D721Med (cell line): Measurements from ENCODE around the gene COL24A1.

ENCODE experiments used
- DNase-seq: peaks from one replicate; pipeline ENCODE4 v3.0.0; 2011; ENCODE audit warnings: low spot score; ENCODE audit not compliant: insufficient read length
- FAIRE-seq: peaks from 2 replicates; lab custom pipeline; 2011; peaks lifted over from hg19 to GRCh38; lab: Jason Lieb, UNC
- CTCF ChIP-seq: IDR thresholded peaks from 2 replicates; pipeline ENCODE4 v1.5.1; 2012; ENCODE audit warnings: mild to moderate bottlenecking, control low read depth; ENCODE audit not compliant: insufficient read depth; ENCODE audit errors: missing control alignments

The COL24A1 gene

DNA sequence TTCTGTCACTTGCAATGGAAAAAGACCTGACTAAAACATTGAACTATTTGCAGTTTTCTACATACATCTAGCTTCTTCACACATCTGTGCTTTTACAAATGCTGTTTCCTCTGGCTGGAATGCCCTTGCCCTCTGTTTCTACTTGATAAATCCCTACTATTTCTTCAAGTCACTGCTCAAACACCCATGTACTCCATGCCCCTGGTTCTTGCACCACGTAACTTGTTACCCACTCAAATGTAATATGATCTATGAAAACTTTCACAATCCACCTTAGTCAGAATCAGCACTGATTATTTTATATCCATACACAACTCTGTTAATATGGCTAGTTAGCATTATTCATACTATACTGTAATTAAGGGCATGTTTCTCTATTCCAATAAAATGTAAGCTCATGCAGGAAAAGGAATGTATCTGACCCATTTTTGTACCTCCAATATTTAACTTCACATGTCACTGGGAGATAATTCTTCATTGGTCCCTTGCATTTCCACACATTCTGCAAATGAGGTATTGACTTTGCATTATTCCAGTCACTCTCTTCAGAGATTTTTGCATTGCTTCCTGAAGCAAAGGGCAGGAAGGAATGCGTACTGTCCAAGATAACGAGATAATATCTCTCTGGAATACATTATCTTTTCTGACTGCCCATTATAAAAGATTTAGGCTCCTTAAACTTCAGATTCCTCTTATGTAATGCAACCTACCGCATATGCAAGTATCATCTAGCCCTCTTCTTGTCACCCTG lies 158.3 kb downstream of the COL24A1 start:
- DNase-seq (no peak), FAIRE-seq (no peak)
- no peak for TF ChIP-seq CTCF

- no peak for FAIRE-seq
- TF ChIP-seq CTCF: no peak
- no peak for DNase-seq
Measured at GRCh38 chr1:85992791-85993190, 163.8 kb downstream of the COL24A1 start.

GRCh38 chr1:85991261-85991660 lies 165.3 kb downstream of the COL24A1 start:
- TF ChIP-seq CTCF: no peak
- no peak for FAIRE-seq
- no peak for DNase-seq

- no peak for TF ChIP-seq CTCF
- FAIRE-seq (no peak), DNase-seq (no peak)
Measured at GRCh38 chr1:85984636-85985035, 171.9 kb downstream of the COL24A1 start.

GRCh38 chr1:85983316-85983715 lies 173.3 kb downstream of the COL24A1 start:
- FAIRE-seq: no peak
- no peak for DNase-seq
- no peak for TF ChIP-seq CTCF

- FAIRE-seq: no peak
- TF ChIP-seq CTCF: no peak
- DNase-seq: no peak
Measured at GRCh38 chr1:85976516-85977205, 179.9 kb downstream of the COL24A1 start.

- FAIRE-seq (no peak), DNase-seq (no peak)
- no peak for TF ChIP-seq CTCF
Measured at GRCh38 chr1:85975912-85976371, 180.6 kb downstream of the COL24A1 start.
